ENCODE results near the gene SMYD3.
A peak's percentile ranks its signal among the peaks of the same experiment; 100 is the strongest.

SMYD3 gene

GRCh38 chr1:246540738-246541491, 33.8 kb upstream of the SMYD3 start:
- DNase-seq (ENCODE audit: low read depth) = no peak
- H3K4me3 ChIP-seq (ENCODE audit: low read depth, low read length) = no peak overlapping the region
- TF ChIP-seq CTCF (conservative IDR thresholded peaks at IDR 0.05; ENCODE audit: low read depth, low read length) = no peak

GRCh38 chr1:246537887-246538286, 30.8 kb upstream of the SMYD3 start:
- TF ChIP-seq CTCF (conservative IDR thresholded peaks at IDR 0.05; ENCODE audit: low read depth, low read length) = no peak
- H3K4me3 ChIP-seq (ENCODE audit: low read depth, low read length) = no peak overlapping the region
- DNase-seq (ENCODE audit: low read depth) = no peak

- H3K4me3 ChIP-seq (ENCODE audit: low read depth, low read length) = no peak overlapping the region
- no peak for DNase-seq (ENCODE audit: low read depth)
- no peak for TF ChIP-seq CTCF (conservative IDR thresholded peaks at IDR 0.05; ENCODE audit: low read depth, low read length)
Observed at GRCh38 chr1:246537441-246537840, 30.4 kb upstream of the SMYD3 start.

- H3K4me3 ChIP-seq (ENCODE audit: low read depth, low read length) = no peak overlapping the region
- DNase-seq (ENCODE audit: low read depth) = no peak
- no peak for TF ChIP-seq CTCF (conservative IDR thresholded peaks at IDR 0.05; ENCODE audit: low read depth, low read length)
Observed at GRCh38 chr1:246534114-246534513, 27.0 kb upstream of the SMYD3 start.

- no peak overlapping the region for H3K4me3 ChIP-seq (ENCODE audit: low read depth, low read length)
- no peak for TF ChIP-seq CTCF (conservative IDR thresholded peaks at IDR 0.05; ENCODE audit: low read depth, low read length)
- DNase-seq (ENCODE audit: low read depth) = no peak
Observed at GRCh38 chr1:246533371-246533905, 26.4 kb upstream of the SMYD3 start.

GRCh38 chr1:246532519-246532918, 25.4 kb upstream of the SMYD3 start:
- TF ChIP-seq CTCF (conservative IDR thresholded peaks at IDR 0.05; ENCODE audit: low read depth, low read length) = peak; percentile 31
- peak; percentile 6 for DNase-seq (ENCODE audit: low read depth)

GRCh38 chr1:246530482-246530881, 23.4 kb upstream of the SMYD3 start:
- no peak for TF ChIP-seq CTCF (conservative IDR thresholded peaks at IDR 0.05; ENCODE audit: low read depth, low read length)
- no peak overlapping the region for H3K4me3 ChIP-seq (ENCODE audit: low read depth, low read length)
- DNase-seq (ENCODE audit: low read depth) = peak; percentile 8

More at GRCh38 chr1:246532519-246532918, 25.4 kb upstream of the SMYD3 start:
- H3K4me3 ChIP-seq (ENCODE audit: low read depth, low read length) = no peak overlapping the region
